A673 (cell line): ENCODE results near the gene ASIC2. TPM values are rescaled to one million over a fixed set of nuclear protein-coding genes. Genes with fewer than 3 reads are reported as not detected.
"Not testable (repeated sequence)": the region's sequence is repeated elsewhere in the genome, so short reads cannot be mapped to it uniquely, and the experiment has no call there.

Source experiments
- BruUV-seq: library from RNA; stranded (reverse); fragments of 400-500 nt; replicated peaks from 2 replicates; lab custom pipeline; 2021; lab: Mats Ljungman, UMichigan
- CTCF ChIA-PET: fragments of 300-600 bp; sonication (Branson Sonifier 250); formaldehyde crosslinking; loops from one replicate; lab custom pipeline; 2022; ENCODE audit warnings: antibody characterized with exemption; lab: Charles Lee
- POLR2A ChIA-PET: fragments of 300-600 bp; sonication (Branson Sonifier 250); formaldehyde crosslinking; loops from one replicate; lab custom pipeline; 2022; ENCODE audit warnings: antibody characterized with exemption; ENCODE audit not compliant: low non-redundant PET; lab: Charles Lee
- DNase-seq: peaks from one replicate; pipeline ENCODE4 v3.0.0-alpha.2; 2015; ENCODE audit warnings: low spot score
- H3K27ac ChIP-seq: fragments of 200-600 bp; sonication (generic); 2 replicates; pipeline ENCODE4 v1.5.1; 2016; ENCODE audit warnings: mixed run types, low read depth, mild to moderate bottlenecking, mixed read lengths, antibody characterized with exemption, low read length; ENCODE audit not compliant: poor library complexity, severe bottlenecking
- H3K27me3 ChIP-seq: fragments of 200-600 bp; sonication (generic); replicated peaks from 2 replicates; pipeline ENCODE4 v1.6.1; 2017; ENCODE audit warnings: mixed run types, low read depth, mild to moderate bottlenecking, mixed read lengths, antibody characterized with exemption, low read length; ENCODE audit not compliant: insufficient read depth, poor library complexity
- H3K36me3 ChIP-seq: fragments of 200-600 bp; sonication (generic); 2 replicates; pipeline ENCODE4 v1.6.1; 2016; ENCODE audit warnings: mixed run types, mild to moderate bottlenecking, mixed read lengths, antibody characterized with exemption, low read length; ENCODE audit not compliant: insufficient read depth, poor library complexity, severe bottlenecking
- H3K4me1 ChIP-seq: fragments of 200-600 bp; sonication (generic); 2 replicates; pipeline ENCODE4 v1.6.1; 2017; ENCODE audit warnings: mixed run types, mild to moderate bottlenecking, mixed read lengths, antibody characterized with exemption, low read length; ENCODE audit not compliant: insufficient read depth, poor library complexity, severe bottlenecking
- H3K4me3 ChIP-seq: fragments of 200-600 bp; sonication (generic); 2 replicates; pipeline ENCODE4 v1.5.1; 2016; ENCODE audit warnings: low read depth, mixed run types, mild to moderate bottlenecking, mixed read lengths, low read length; ENCODE audit not compliant: poor library complexity, severe bottlenecking
- H3K9me3 ChIP-seq: fragments of 200-600 bp; sonication (generic); 2 replicates; pipeline ENCODE4 v1.6.1; 2016; ENCODE audit warnings: mixed run types, low read depth, mild to moderate bottlenecking, mixed read lengths, antibody characterized with exemption, low read length; ENCODE audit not compliant: poor library complexity, severe bottlenecking
- EZH2 ChIP-seq: fragments of 200-600 bp; sonication (generic); IDR thresholded peaks from 2 replicates; pipeline ENCODE4 v1.6.1; 2017; ENCODE audit warnings: borderline replicate concordance, low read depth, mild to moderate bottlenecking, mixed read lengths, antibody characterized with exemption, low read length; ENCODE audit not compliant: poor library complexity, severe bottlenecking
- intact Hi-C: fragments of 100-400 bp; cut with micrococcal nuclease; formaldehyde crosslinking; loops from one replicate; pipeline ENCODE4 v1.10.0; 2022; ENCODE audit not compliant: unreplicated experiment
- total RNA-seq: library from RNA; stranded (reverse); gene quantifications from 2 replicates; pipeline ENCODE4 v1.2.3, GENCODE V29; 2021
- TF ChIP-seq, protein P1 (sequence below): fragments of 300-800, 200-600 bp; sonication (generic); conservative IDR thresholded peaks from 2 replicates; pipeline ENCODE4 v1.5.1; 2017; ENCODE audit warnings: low read depth, mild to moderate bottlenecking, antibody characterized with exemption, low read length, moderate library complexity, mixed read lengths

The ASIC2 gene
- total RNA-seq, 1 experiment from 2014 or later, result 8.6 TPM

DNA sequence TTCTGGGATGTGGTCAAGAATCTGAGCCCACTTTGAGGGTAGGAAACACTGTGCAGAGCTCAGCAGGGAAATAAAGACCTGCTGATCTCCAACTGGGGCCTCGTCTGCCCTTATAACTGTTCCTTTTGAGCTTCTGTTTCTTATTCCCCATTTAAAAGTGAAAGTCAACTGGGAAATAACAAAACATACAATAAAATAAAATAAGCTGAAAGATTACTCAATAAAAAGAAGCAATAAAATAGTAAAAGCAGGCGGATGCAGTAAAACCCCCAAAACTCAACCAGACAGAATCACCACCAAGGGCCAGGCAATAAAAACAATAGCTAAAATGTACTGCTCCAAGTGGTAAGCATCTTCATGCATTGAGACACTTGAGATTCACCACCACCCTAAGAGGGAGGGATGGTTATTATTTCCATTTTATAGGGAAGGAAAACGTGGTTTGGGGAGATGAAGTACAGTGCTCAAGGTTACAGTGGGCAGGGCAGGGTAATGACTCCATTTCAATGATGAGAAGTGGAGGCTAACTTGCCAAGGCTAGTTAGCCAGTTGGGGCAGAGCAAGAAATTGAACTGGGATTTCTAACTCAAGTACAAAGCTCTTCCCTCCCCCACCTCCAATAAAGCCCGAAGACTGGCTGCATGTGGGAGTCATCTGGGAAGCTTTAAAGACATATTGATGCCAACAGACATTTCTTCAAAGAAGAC is 307.9 kb downstream of the ASIC2 start:
- no peaks in the 10 kb centered on the region for H3K9me3 ChIP-seq
- no peaks in the 10 kb centered on the region for H3K27me3 ChIP-seq
- no peaks in the 10 kb centered on the region for H3K4me1 ChIP-seq
- no TSS peak for BruUV-seq
- no peak for DNase-seq
- H3K27ac ChIP-seq, result no peak overlapping the region
- TF ChIP-seq, protein P1, sequence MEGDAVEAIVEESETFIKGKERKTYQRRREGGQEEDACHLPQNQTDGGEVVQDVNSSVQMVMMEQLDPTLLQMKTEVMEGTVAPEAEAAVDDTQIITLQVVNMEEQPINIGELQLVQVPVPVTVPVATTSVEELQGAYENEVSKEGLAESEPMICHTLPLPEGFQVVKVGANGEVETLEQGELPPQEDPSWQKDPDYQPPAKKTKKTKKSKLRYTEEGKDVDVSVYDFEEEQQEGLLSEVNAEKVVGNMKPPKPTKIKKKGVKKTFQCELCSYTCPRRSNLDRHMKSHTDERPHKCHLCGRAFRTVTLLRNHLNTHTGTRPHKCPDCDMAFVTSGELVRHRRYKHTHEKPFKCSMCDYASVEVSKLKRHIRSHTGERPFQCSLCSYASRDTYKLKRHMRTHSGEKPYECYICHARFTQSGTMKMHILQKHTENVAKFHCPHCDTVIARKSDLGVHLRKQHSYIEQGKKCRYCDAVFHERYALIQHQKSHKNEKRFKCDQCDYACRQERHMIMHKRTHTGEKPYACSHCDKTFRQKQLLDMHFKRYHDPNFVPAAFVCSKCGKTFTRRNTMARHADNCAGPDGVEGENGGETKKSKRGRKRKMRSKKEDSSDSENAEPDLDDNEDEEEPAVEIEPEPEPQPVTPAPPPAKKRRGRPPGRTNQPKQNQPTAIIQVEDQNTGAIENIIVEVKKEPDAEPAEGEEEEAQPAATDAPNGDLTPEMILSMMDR, result no peak
- TF ChIP-seq EZH2, result no peak
- no peaks in the 10 kb centered on the region for H3K36me3 ChIP-seq
- no peak overlapping the region for H3K4me3 ChIP-seq
- CTCF ChIA-PET, result no interaction called here
- POLR2A ChIA-PET, result no interaction called here
- intact Hi-C loops, result no loop called here

DNA sequence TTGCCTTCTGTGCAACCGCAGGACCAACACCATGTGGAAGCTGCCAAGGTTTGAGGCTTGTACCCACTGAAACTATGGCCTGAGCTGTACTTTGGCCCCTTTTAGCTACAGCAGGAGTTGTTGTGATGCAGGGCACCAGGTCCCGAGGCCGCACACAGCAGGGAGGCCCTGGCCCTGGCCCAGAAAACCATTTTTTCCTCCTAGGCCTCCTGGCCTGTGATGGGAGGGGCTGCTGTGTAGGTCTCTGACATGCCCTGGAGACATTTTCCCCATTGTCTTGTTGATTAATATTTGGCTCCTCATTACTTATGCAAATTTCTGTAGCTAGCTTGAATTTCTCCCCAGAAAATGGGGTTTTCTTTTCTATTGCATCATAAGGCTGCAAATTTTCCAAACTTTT is 311.5 kb downstream of the ASIC2 start:
- DNase-seq, H3K4me1 ChIP-seq, H3K36me3 ChIP-seq, H3K27ac ChIP-seq, intact Hi-C loops, H3K4me3 ChIP-seq, CTCF ChIA-PET, BruUV-seq, H3K9me3 ChIP-seq, H3K27me3 ChIP-seq, POLR2A ChIA-PET: not testable (repeated sequence)

DNA sequence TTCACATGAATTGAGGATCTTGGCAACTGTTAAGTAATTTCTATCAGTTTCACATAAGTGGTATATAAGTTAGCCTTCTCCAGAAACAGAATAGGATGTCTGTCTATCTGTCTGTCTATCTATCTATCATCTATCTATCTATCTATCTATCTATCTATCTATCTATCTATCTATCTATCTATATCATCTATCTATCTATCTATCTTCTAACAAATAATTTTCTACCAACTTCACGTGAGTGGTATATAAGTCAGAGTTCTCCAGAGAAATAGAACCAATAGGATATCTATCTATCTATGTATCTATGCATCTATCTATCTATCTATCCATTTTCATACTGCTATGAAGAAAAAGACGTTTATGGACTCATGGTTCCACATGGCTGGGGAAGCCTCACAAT is 312.9 kb downstream of the ASIC2 start:
- no peak overlapping the region for H3K27ac ChIP-seq
- intact Hi-C loops, result no loop called here
- no TSS peak for BruUV-seq
- TF ChIP-seq EZH2, result no peak
- TF ChIP-seq, protein P1, result no peak
- H3K9me3 ChIP-seq, result no peaks in the 10 kb centered on the region
- no peaks in the 10 kb centered on the region for H3K27me3 ChIP-seq
- no peak for DNase-seq
- H3K36me3 ChIP-seq, result no peaks in the 10 kb centered on the region
- H3K4me3 ChIP-seq, result no peak overlapping the region
- CTCF ChIA-PET, result no interaction called here
- H3K4me1 ChIP-seq, result no peaks in the 10 kb centered on the region
- POLR2A ChIA-PET, result no interaction called here

DNA sequence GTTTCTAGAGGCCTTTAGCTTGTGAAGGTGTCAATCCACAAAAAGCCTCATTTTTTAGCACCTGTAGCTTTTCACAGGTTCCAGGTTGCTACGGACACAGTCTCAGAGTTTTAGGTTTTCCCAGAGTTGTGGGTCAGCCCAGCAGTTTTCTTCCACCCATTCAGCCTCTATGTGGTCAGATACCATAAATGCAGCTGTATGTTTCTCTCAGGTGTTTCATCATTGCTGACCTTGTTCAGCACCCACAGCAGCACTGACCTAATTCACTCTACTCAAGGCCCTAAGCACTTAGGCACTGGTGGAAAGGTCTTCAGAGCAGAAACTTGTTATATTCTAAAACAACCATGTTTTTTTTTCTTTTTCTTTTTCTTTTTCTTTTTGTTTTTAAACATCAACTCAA is 316.5 kb downstream of the ASIC2 start:
- no TSS peak for BruUV-seq
- POLR2A ChIA-PET, result no interaction called here
- CTCF ChIA-PET, result no interaction called here
- Histone ChIP-seq H3K27me3 (no peaks in the 10 kb centered on the region), H3K9me3 (no peaks in the 10 kb centered on the region), H3K27ac (no peak overlapping the region), H3K4me3 (no peak overlapping the region), H3K36me3 (no peaks in the 10 kb centered on the region), H3K4me1 (no peaks in the 10 kb centered on the region)
- intact Hi-C loops, result no loop called here
- no peak for TF ChIP-seq EZH2
- TF ChIP-seq, protein P1, result no peak
- no peak for DNase-seq
